ENCODE measurements around the gene MX2.

The MX2 gene

GRCh38 chr21:41365377-41366107 lies 3.7 kb downstream of the MX2 start:
- no peak overlapping the region for H3K4me3 ChIP-seq (ENCODE audit: control insufficient read depth, low read depth, low read length)
- no peak for DNase-seq (ENCODE audit: low read depth)
- TF ChIP-seq CTCF (conservative IDR thresholded peaks at IDR 0.05; ENCODE audit: control insufficient read depth, insufficient read depth, low read depth, low read length): no peak

GRCh38 chr21:41366522-41367151 lies 4.8 kb downstream of the MX2 start:
- no peak for TF ChIP-seq CTCF (conservative IDR thresholded peaks at IDR 0.05; ENCODE audit: control insufficient read depth, insufficient read depth, low read depth, low read length)
- H3K4me3 ChIP-seq (ENCODE audit: control insufficient read depth, low read depth, low read length): peak overlapping the region; percentile 4
- DNase-seq (ENCODE audit: low read depth): peak; percentile 94

- no peak overlapping the region for H3K4me3 ChIP-seq (ENCODE audit: control insufficient read depth, low read depth, low read length)
- DNase-seq (ENCODE audit: low read depth): peak; percentile 8
- no peak for TF ChIP-seq CTCF (conservative IDR thresholded peaks at IDR 0.05; ENCODE audit: control insufficient read depth, insufficient read depth, low read depth, low read length)
Observed at GRCh38 chr21:41367301-41367944, 5.6 kb downstream of the MX2 start.

GRCh38 chr21:41367945-41368734 lies 6.3 kb downstream of the MX2 start:
- no peak overlapping the region for H3K4me3 ChIP-seq (ENCODE audit: control insufficient read depth, low read depth, low read length)
- no peak for DNase-seq (ENCODE audit: low read depth)

DNA sequence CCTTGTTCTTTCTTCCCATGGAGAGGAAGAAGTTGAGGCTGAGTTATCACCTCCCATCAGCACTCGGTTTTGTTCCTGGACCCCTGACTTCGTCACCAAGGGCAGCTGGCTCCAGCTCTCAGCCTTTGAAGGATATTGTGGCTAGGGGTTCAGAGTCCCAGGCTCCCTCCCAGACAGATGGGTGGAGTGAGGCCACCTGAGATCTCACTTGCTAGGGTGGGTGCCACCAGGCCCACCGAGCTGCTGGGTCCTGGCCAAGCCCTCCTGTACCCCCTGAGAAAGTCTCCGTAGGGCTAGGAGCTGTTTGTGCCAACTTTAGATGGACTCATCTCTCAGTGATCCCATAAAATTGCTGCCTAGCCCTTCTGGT lies 6.9 kb downstream of the MX2 start:
- no peak for TF ChIP-seq CTCF (conservative IDR thresholded peaks at IDR 0.05; ENCODE audit: control insufficient read depth, insufficient read depth, low read depth, low read length)
- H3K4me3 ChIP-seq (ENCODE audit: control insufficient read depth, low read depth, low read length): no peak overlapping the region
- DNase-seq (ENCODE audit: low read depth): no peak

More at GRCh38 chr21:41367945-41368734, 6.3 kb downstream of the MX2 start:
- no peak for TF ChIP-seq CTCF (conservative IDR thresholded peaks at IDR 0.05; ENCODE audit: control insufficient read depth, insufficient read depth, low read depth, low read length)

GRCh38 chr21:41369105-41369919 lies 7.5 kb downstream of the MX2 start:
- H3K4me3 ChIP-seq (ENCODE audit: control insufficient read depth, low read depth, low read length): peak overlapping the region; percentile 20
- peak; percentile 31 for DNase-seq (ENCODE audit: low read depth)
- peak; percentile 14 for TF ChIP-seq CTCF (conservative IDR thresholded peaks at IDR 0.05; ENCODE audit: control insufficient read depth, insufficient read depth, low read depth, low read length)

All from fibroblast of mammary gland (primary cell).